H1 (cell line): Measurements from ENCODE around the gene GRM8. TPM values are rescaled to one million over a fixed set of nuclear protein-coding genes. Genes with fewer than 3 reads are reported as not detected.

ENCODE experiments used
- CTCF ChIA-PET: fragments of 300-600 bp; sonication (Branson Sonifier 250); formaldehyde crosslinking; loops from one replicate; lab custom pipeline; 2021; ENCODE audit not compliant: partially characterized antibody; lab: Charles Lee
- POLR2A ChIA-PET: fragments of 300-600 bp; sonication (Branson Sonifier 250); formaldehyde crosslinking; loops from one replicate; lab custom pipeline; 2021; ENCODE audit warnings: inconsistent platforms; ENCODE audit not compliant: partially characterized antibody; lab: Charles Lee
- DNase-seq, 2 experiments: peaks; one replicate each; pipeline versions ENCODE4 v3.0.0 to v3.0.0-alpha.2; 2010 to 2022; ENCODE audit warnings: low spot score in 2 of 2, low read depth in 1 of 2, mixed read lengths in 1 of 2
- FAIRE-seq: peaks from 2 replicates; lab custom pipeline; 2011; peaks lifted over from hg19 to GRCh38; lab: Jason Lieb, UNC
- H2AFZ ChIP-seq: 2 replicates; pipeline ENCODE4 v1.8.1; 2012; ENCODE audit warnings: low read length, inconsistent platforms
- H2AK5ac ChIP-seq: 2 replicates; pipeline ENCODE4 v1.6.1; 2013; ENCODE audit warnings: low read depth, low read length
- H2BK120ac ChIP-seq: replicated peaks from 2 replicates; pipeline ENCODE3; 2013; ENCODE audit warnings: low read depth, low read length, inconsistent platforms
- H2BK12ac ChIP-seq: 2 replicates; pipeline ENCODE4 v1.6.1; 2013; ENCODE audit warnings: low read depth, low read length
- H2BK15ac ChIP-seq: 2 replicates; pipeline ENCODE4 v1.6.1; 2013; ENCODE audit warnings: low read length
- H2BK20ac ChIP-seq: 2 replicates; pipeline ENCODE4 v1.6.1; 2013; ENCODE audit warnings: low read length
- H2BK5ac ChIP-seq: 2 replicates; pipeline ENCODE4 v1.6.1; 2013; ENCODE audit warnings: low read depth, low read length
- H3K14ac ChIP-seq: 2 replicates; pipeline ENCODE4 v1.6.1; 2013; ENCODE audit warnings: inconsistent platforms; ENCODE audit not compliant: insufficient read length
- H3K18ac ChIP-seq: 2 replicates; pipeline ENCODE4 v1.6.1; 2013; ENCODE audit warnings: low read length; ENCODE audit errors: extremely low read depth
- H3K23ac ChIP-seq: 2 replicates; pipeline ENCODE4 v1.6.1; 2013; ENCODE audit warnings: inconsistent platforms; ENCODE audit not compliant: insufficient read length
- H3K23me2 ChIP-seq: 2 replicates; pipeline ENCODE4 v1.6.1; 2013; ENCODE audit warnings: low read depth, low read length
- H3K27ac ChIP-seq: 2 replicates; pipeline ENCODE4 v1.6.1; 2011; ENCODE audit warnings: low read depth, low read length, inconsistent platforms
- H3K27me3 ChIP-seq, 4 experiments: replicated peaks in 1 of 4; 1 replicate in 1 of 4; 2 replicates in 3 of 4; pipeline versions ENCODE4 v1.6.1 to v1.8.1; 2011 to 2013; ENCODE audit warnings: low read length in 3 of 4, mild to moderate bottlenecking in 3 of 4, inconsistent platforms in 2 of 4, mixed read lengths in 2 of 4, moderate library complexity in 1 of 4; ENCODE audit not compliant: control insufficient read depth in 3 of 4, insufficient read depth in 3 of 4; ENCODE audit errors: extremely low read depth in 1 of 4
- H3K36me3 ChIP-seq, 4 experiments: 2 replicates each; pipeline versions ENCODE4 v1.6.1 to v1.8.1; 2011 to 2013; ENCODE audit warnings: mild to moderate bottlenecking in 4 of 4, low read length in 3 of 4, moderate library complexity in 2 of 4, control low read depth in 1 of 4, inconsistent platforms in 1 of 4; ENCODE audit not compliant: insufficient read depth in 4 of 4, control insufficient read depth in 2 of 4
- H3K4ac ChIP-seq: replicated peaks from 2 replicates; pipeline ENCODE3; 2013; ENCODE audit warnings: low read length, low read depth, mixed read lengths, inconsistent platforms; ENCODE audit not compliant: insufficient read length
- H3K4me1 ChIP-seq, 4 experiments: replicated peaks in 1 of 4; 1 replicate in 1 of 4; 2 replicates in 3 of 4; pipeline versions ENCODE4 v1.6.1 to v1.8.1; 2011 to 2013; ENCODE audit warnings: low read length in 3 of 4, inconsistent platforms in 2 of 4, mixed read lengths in 1 of 4; ENCODE audit not compliant: insufficient read depth in 4 of 4, control insufficient read depth in 3 of 4
- H3K4me2 ChIP-seq, 2 experiments: 2 replicates each; pipeline versions ENCODE4 v1.6.1 to v1.8.1; 2011 to 2013; ENCODE audit warnings: low read depth in 2 of 2, low read length in 2 of 2, control low read depth in 1 of 2, inconsistent platforms in 1 of 2, mild to moderate bottlenecking in 1 of 2; ENCODE audit not compliant: insufficient read depth in 1 of 2
- H3K4me3 ChIP-seq, 4 experiments: fragments of 200-600, 300-600 bp in 1 of 4; sonication (generic), shearing (Covaris generic), sonication (Bioruptor Twin) in 1 of 4; 2 replicates each; pipeline versions ENCODE4 v1.5.1 to v1.8.1; 2011 to 2016; ENCODE audit warnings: low read length in 4 of 4, low read depth in 3 of 4, control low read depth in 2 of 4, inconsistent platforms in 2 of 4, mild to moderate bottlenecking in 2 of 4, mixed read lengths in 1 of 4, moderate library complexity in 1 of 4; ENCODE audit not compliant: insufficient read depth in 2 of 4; ENCODE audit errors: extremely low read depth in 1 of 4
- H3K56ac ChIP-seq: replicated peaks from 2 replicates; pipeline ENCODE3; 2013; ENCODE audit warnings: low read depth, mild to moderate bottlenecking, mixed read lengths, low read length, inconsistent platforms; ENCODE audit not compliant: insufficient read length
- H3K79me1 ChIP-seq: 2 replicates; pipeline ENCODE4 v1.6.1; 2013; ENCODE audit warnings: low read depth, low read length, control low read depth
- H3K79me2 ChIP-seq, 2 experiments: 2 replicates each; pipeline versions ENCODE4 v1.6.1 to v1.8.1; 2012 to 2013; ENCODE audit warnings: low read length in 2 of 2, mild to moderate bottlenecking in 2 of 2, inconsistent platforms in 1 of 2; ENCODE audit not compliant: insufficient read depth in 2 of 2, control insufficient read depth in 1 of 2
- H3K9ac ChIP-seq, 4 experiments: replicated peaks in 1 of 4; 1 replicate in 1 of 4; 2 replicates in 3 of 4; pipeline versions ENCODE4 v1.6.1 to v1.8.1; 2011 to 2013; ENCODE audit warnings: low read depth in 3 of 4, low read length in 3 of 4, control low read depth in 2 of 4, mild to moderate bottlenecking in 2 of 4, moderate library complexity in 2 of 4, inconsistent platforms in 1 of 4; ENCODE audit errors: extremely low read depth in 1 of 4
- H3K9me3 ChIP-seq, 2 experiments: 2 replicates each; pipeline versions ENCODE4 v1.6.1 to v1.8.1; 2012 to 2013; ENCODE audit warnings: mild to moderate bottlenecking in 2 of 2, moderate library complexity in 2 of 2, control low read depth in 1 of 2, inconsistent platforms in 1 of 2, low read depth in 1 of 2, low read length in 1 of 2, mixed read lengths in 1 of 2; ENCODE audit not compliant: insufficient read depth in 2 of 2
- H4K20me1 ChIP-seq, 2 experiments: replicated peaks in 1 of 2; 2 replicates each; pipeline versions ENCODE3 to v1.8.1; 2011 to 2013; ENCODE audit warnings: inconsistent platforms in 2 of 2, low read length in 2 of 2, mild to moderate bottlenecking in 1 of 2; ENCODE audit not compliant: insufficient read depth in 2 of 2, control insufficient read depth in 1 of 2
- H4K5ac ChIP-seq: 2 replicates; pipeline ENCODE4 v1.6.1; 2013; ENCODE audit warnings: low read length, low read depth, mixed read lengths, inconsistent platforms; ENCODE audit not compliant: insufficient read length
- H4K8ac ChIP-seq: 2 replicates; pipeline ENCODE4 v1.8.0; 2013; ENCODE audit warnings: mild to moderate bottlenecking, moderate library complexity, low read length, inconsistent platforms; ENCODE audit not compliant: insufficient read depth; ENCODE audit errors: extremely low read depth
- H4K91ac ChIP-seq: replicated peaks from 2 replicates; pipeline ENCODE3; 2013; ENCODE audit warnings: low read length, mixed read lengths, inconsistent platforms; ENCODE audit not compliant: insufficient read length
- CREB1 ChIP-seq: IDR thresholded peaks from 2 replicates; pipeline ENCODE4 v1.6.1; 2012; ENCODE audit warnings: inconsistent platforms
- SIN3A ChIP-seq, 2 experiments: IDR thresholded peaks in 1 of 2; conservative IDR thresholded peaks in 1 of 2; 2 replicates each; pipeline ENCODE4 v1.6.1; 2011 to 2012; ENCODE audit warnings: low read length in 2 of 2, improper control_type of control experiment in 1 of 2, low read depth in 1 of 2, mild to moderate bottlenecking in 1 of 2
- WGBS, 2 experiments: shearing (Covaris generic) in 1 of 2; methylation state at CpG; one replicate each; pipeline versions ENCODE4 v1.1.6 to v1.1.7; 2013 to 2015; ENCODE audit warnings: low lambda C conversion rate in 2 of 2, mixed read lengths in 2 of 2, inconsistent platforms in 1 of 2, low coverage in 1 of 2, missing lambda C conversion rate in 1 of 2; ENCODE audit not compliant: insufficient replicate concordance in 2 of 2, insufficient coverage in 1 of 2, insufficient read length in 1 of 2; ENCODE audit errors: extremely low coverage in 1 of 2, missing lambda C conversion rate in 1 of 2; 5-methylcytosine and 5-hydroxymethylcytosine counted together
- polyA plus RNA-seq, 7 experiments: library from polyadenylated mRNA; depleted of rRNA in 3 of 7; stranded (reverse) in 5 of 7; unstranded in 2 of 7; fragments of >200 nt in 5 of 7; fragments of 200-250 nt in 2 of 7; gene quantifications; 1 replicate in 5 of 7; 2 replicates in 1 of 7; 4 replicates in 1 of 7; pipeline versions ENCODE4 v1.2.1 to v1.2.3, GENCODE V29; 2011 to 2013; ENCODE audit warnings: missing spikeins in 2 of 7, mixed read lengths in 2 of 7
- total RNA-seq: library from RNA; stranded (reverse); fragmentation: NEBNext Ultra II Directional; extraction: Animal tissue kit (Norgen Biotek cat#: 25700); gene quantifications from 2 replicates; pipeline ENCODE4 v1.2.1, GENCODE V29; 2021

GRM8 gene
- total and polyA plus RNA-seq, 2 of the 8 experiments (the other 6 are each of a cell fraction or from before 2014, with no cell fraction given), result 2.6 to 2.8 TPM

GRCh38 chr7:126696256-126697038 lies 556.3 kb downstream of the GRM8 start:
- no peak overlapping the region for H4K91ac ChIP-seq
- H3K36me3 ChIP-seq, result no peaks in the 10 kb centered on the region
- H2BK5ac ChIP-seq, result no peak overlapping the region
- H3K79me1 ChIP-seq, result no peaks in the 10 kb centered on the region
- H3K27ac ChIP-seq, result no peak overlapping the region
- H3K79me2 ChIP-seq, result no peaks in the 10 kb centered on the region
- no peaks in the 10 kb centered on the region for H3K27me3 ChIP-seq
- no peak overlapping the region for H3K9ac ChIP-seq
- H2BK15ac ChIP-seq, result no peak overlapping the region
- H4K8ac ChIP-seq, result no peak overlapping the region
- H3K4ac ChIP-seq, result no peak overlapping the region
- 94% methylated on average over 9 of the region's 9 CpGs; no CpG with 5 or more reads in 1 of the 2 experiments for WGBS, 2 experiments
- H4K20me1 ChIP-seq, result no peaks in the 10 kb centered on the region
- H3K4me2 ChIP-seq, result no peak overlapping the region
- H2BK120ac ChIP-seq, result no peak overlapping the region
- peaks cover 0 to 5% (median 1%) of the 10 kb centered on the region in 4 experiments; a peak in 4 of 7 replicates for H3K4me1 ChIP-seq
- H3K56ac ChIP-seq, result no peak overlapping the region
- no peak overlapping the region for H2AK5ac ChIP-seq
- H3K4me3 ChIP-seq, result no peak overlapping the region
- H4K5ac ChIP-seq, result no peak overlapping the region
- FAIRE-seq, result no peak
- no peak overlapping the region for H2BK12ac ChIP-seq
- H2AFZ ChIP-seq, result no peak overlapping the region
- POLR2A ChIA-PET, result no interaction called here
- no peak overlapping the region for H3K18ac ChIP-seq
- H3K23me2 ChIP-seq, result no peaks in the 10 kb centered on the region
- CTCF ChIA-PET, result interaction anchor here (0.6 kb wide), 1 partner anchor 258 kb away, joined by 3 read pairs; no protein-coding TSS in a partner anchor
- H3K23ac ChIP-seq, result no peak overlapping the region
- DNase-seq, result no peak
- H3K9me3 ChIP-seq, result no peaks in the 10 kb centered on the region
- H2BK20ac ChIP-seq, result no peak overlapping the region
- H3K14ac ChIP-seq, result no peak overlapping the region
- TF ChIP-seq CREB1 (no peak), SIN3A (conservative IDR thresholded peaks at IDR 0.05 in 1 of 2, IDR thresholded peaks at IDR 0.05 in 1 of 2; ENCODE audit: low read depth in 1 of 2, low read length in 2 of 2) (no peak)
